GM12865 (cell line): Measurements from ENCODE around the gene POLE4.

Source experiments
- DNase-seq: peaks from one replicate; pipeline ENCODE4 v3.0.0; 2010; ENCODE audit warnings: low read depth
- H3K4me3 ChIP-seq: 2 replicates; pipeline ENCODE4 v1.5.1; 2011; ENCODE audit warnings: mild to moderate bottlenecking, low read depth, low read length, control low read depth
- TF ChIP-seq, protein P1 (sequence below): IDR thresholded peaks from 2 replicates; pipeline ENCODE4 v1.5.1; 2011; ENCODE audit warnings: low read length, control low read depth, low read depth, inconsistent platforms; ENCODE audit not compliant: insufficient read depth; ENCODE audit errors: missing control alignments

Gene POLE4

GRCh38 chr2:74959106-74959751, 786 bp downstream of the POLE4 start:
- TF ChIP-seq, protein P1, sequence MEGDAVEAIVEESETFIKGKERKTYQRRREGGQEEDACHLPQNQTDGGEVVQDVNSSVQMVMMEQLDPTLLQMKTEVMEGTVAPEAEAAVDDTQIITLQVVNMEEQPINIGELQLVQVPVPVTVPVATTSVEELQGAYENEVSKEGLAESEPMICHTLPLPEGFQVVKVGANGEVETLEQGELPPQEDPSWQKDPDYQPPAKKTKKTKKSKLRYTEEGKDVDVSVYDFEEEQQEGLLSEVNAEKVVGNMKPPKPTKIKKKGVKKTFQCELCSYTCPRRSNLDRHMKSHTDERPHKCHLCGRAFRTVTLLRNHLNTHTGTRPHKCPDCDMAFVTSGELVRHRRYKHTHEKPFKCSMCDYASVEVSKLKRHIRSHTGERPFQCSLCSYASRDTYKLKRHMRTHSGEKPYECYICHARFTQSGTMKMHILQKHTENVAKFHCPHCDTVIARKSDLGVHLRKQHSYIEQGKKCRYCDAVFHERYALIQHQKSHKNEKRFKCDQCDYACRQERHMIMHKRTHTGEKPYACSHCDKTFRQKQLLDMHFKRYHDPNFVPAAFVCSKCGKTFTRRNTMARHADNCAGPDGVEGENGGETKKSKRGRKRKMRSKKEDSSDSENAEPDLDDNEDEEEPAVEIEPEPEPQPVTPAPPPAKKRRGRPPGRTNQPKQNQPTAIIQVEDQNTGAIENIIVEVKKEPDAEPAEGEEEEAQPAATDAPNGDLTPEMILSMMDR: no peak
- peak overlapping the region; percentile 69 for H3K4me3 ChIP-seq
- DNase-seq: peak; percentile 19

DNA sequence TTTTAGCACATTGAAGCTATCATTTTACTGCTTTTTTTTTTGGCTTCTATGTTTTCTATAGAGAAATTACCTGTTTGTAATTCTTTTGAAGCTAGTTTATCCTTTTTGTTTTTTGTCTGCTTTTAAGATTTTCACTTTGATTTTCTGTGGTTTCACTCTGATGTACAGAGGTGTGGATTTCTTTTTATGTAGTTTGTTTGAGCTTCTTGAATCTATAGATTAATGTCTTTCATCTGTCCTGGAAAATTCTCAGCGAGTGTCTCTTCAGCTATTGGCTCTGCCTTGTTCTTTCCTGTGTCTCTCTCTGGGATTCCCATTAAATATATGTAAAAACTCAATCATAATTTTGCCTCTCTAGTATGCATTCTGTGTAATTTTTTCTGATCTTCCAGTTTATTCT, 8.4 kb downstream of the POLE4 start:
- DNase-seq: no peak
- TF ChIP-seq, protein P1: no peak
- no peak overlapping the region for H3K4me3 ChIP-seq

DNA sequence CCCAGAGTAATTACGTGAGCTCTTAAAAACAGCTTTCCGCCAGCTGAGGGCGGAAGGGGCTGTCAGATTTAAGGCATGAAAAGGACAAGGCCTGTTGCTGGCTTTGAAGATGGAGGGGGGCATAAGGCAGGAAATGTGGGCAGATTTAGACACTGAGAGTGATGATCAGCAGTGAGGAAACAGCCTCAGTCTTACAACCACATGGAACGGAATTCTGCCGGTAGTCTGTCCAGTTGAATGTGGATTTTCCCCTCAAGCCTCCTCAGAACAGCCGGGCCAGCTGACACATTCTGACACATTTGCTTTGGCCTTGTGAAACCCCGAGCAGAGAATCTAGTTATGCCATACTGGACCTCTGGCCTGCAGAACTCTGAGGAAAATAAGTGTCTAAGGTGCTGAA, 16.6 kb downstream of the POLE4 start:
- no peak for DNase-seq
- TF ChIP-seq, protein P1: no peak
- H3K4me3 ChIP-seq: no peak overlapping the region

GRCh38 chr2:74979844-74980243, 21.4 kb downstream of the POLE4 start:
- TF ChIP-seq, protein P1: no peak
- H3K4me3 ChIP-seq: no peak overlapping the region
- DNase-seq: no peak

DNA sequence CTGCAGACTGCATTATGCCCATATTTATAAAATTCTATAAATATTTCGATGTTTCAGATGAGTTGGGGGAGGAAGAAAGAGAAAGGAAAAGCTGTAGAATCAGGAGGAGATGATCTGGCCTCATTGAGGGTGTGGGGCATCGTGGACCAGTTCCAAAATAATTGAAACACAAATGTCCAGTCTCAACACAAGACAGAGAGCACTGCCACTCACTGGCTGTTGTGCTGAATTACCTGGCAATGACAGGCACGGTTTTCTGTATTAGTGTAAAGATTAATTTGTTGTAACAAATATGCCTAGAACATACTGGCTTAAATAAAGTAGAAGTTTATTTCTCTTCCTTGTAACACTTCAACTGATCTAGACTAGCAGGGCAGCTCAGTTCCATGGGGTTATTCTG, 24.1 kb downstream of the POLE4 start:
- no peak overlapping the region for H3K4me3 ChIP-seq
- TF ChIP-seq, protein P1: no peak
- no peak for DNase-seq

DNA sequence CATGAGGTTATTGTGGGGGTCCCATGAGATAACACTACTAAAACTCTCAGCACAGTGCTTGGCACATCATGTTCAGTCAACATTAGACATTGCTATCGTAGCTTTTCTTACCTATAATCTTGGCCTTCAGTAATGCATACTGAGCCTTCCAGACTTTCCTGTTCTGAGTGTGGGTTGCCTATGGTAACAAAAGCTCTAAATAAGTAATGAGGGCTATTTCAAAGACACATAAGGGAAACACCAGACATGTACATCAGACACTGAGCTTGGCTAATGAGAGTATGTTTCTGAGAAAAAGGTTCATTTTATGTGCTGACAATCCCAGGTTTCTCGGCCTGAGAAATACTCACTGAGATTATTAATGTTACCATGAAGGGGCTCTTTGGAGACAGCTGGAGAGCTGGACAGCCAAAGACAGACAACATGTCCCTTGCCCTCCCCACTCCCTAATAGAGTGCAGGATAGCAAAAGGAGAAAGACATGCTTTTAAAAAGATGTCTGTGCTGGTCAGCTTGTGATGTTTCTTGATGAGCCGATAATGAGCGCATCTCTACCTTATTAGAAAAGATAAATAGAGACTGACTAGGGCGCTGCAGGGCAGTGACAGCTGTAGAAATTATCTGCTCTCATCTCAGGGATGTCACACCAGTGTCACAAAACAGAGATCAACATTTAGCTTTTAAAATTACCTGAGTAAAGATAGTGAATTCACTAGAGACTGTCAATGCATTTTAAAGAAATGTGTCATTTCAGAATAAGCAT, 25.4 kb downstream of the POLE4 start:
- TF ChIP-seq, protein P1: no peak
- DNase-seq: no peak
- no peak overlapping the region for H3K4me3 ChIP-seq
